Parathyroid adenoma (tissue), 2 donors: ENCODE results near the gene MAP2.

ENCODE experiments used
- H2AFZ ChIP-seq: fragments of 300-600 bp; sonication (generic); one replicate; pipeline ENCODE4 v1.7.0; 2017; ENCODE audit warnings: antibody characterized with exemption, mild to moderate bottlenecking
- H3K27ac ChIP-seq: fragments of 300-600 bp; sonication (generic); one replicate; pipeline ENCODE4 v1.7.0; 2017
- H3K27me3 ChIP-seq: fragments of 300-600 bp; sonication (generic); one replicate; pipeline ENCODE4 v1.7.0; 2017; ENCODE audit warnings: low read length; ENCODE audit not compliant: control insufficient read depth, insufficient read depth
- H3K36me3 ChIP-seq: fragments of 300-600 bp; sonication (generic); one replicate; pipeline ENCODE4 v1.7.0; 2017; ENCODE audit warnings: low read length; ENCODE audit not compliant: control insufficient read depth, insufficient read depth
- H3K4me1 ChIP-seq: fragments of 300-600 bp; sonication (generic); one replicate; pipeline ENCODE4 v1.7.0; 2017; ENCODE audit warnings: control low read depth
- H3K4me2 ChIP-seq: fragments of 300-600 bp; sonication (generic); one replicate; pipeline ENCODE4 v1.7.0; 2017; ENCODE audit warnings: low read length
- H3K4me3 ChIP-seq: fragments of 300-600 bp; sonication (generic); one replicate; pipeline ENCODE4 v1.7.0; 2017; ENCODE audit warnings: low read depth, low read length
- H3K79me2 ChIP-seq: fragments of 300-600 bp; sonication (generic); one replicate; pipeline ENCODE4 v1.7.0; 2017; ENCODE audit warnings: control low read depth
- H3K9ac ChIP-seq: fragments of 300-600 bp; sonication (generic); one replicate; pipeline ENCODE4 v1.7.0; 2017; ENCODE audit warnings: mild to moderate bottlenecking
- H3K9me3 ChIP-seq: fragments of 300-600 bp; sonication (generic); one replicate; pipeline ENCODE4 v1.7.0; 2017; ENCODE audit warnings: low read length; ENCODE audit not compliant: control insufficient read depth
- TF ChIP-seq, protein P1 (sequence below): fragments of 300-600 bp; sonication (generic); IDR thresholded peaks from one replicate; pipeline ENCODE4 v1.7.0; 2017; ENCODE audit warnings: antibody characterized with exemption, mild to moderate bottlenecking
- donor health status: primary hyperparathyroidism.

Gene MAP2

DNA sequence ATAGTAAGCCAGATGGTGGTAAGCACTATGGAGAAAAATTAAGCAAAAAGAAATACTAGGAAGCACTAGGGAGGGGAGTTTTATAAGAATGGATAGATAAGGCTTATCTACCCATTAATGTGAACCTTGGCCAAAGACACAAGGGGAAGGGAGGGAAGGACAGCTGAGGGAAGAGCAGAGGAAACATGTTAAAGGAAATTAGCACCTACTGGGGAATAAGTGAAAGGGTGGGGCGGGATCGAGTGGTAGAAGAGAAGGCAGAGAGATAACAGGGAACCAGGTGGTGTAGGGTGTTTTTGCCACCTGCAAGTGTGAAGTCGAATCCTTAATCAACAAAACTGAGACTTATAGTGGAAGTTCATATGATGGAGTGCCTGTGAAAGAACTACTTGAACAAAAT is 349.5 kb downstream of the MAP2 start:
- H3K36me3 ChIP-seq, result no peaks in the 10 kb centered on the region
- H3K9ac ChIP-seq, result no peak overlapping the region
- H3K27me3 ChIP-seq, result peaks cover 3% of the 10 kb centered on the region
- TF ChIP-seq, protein P1, sequence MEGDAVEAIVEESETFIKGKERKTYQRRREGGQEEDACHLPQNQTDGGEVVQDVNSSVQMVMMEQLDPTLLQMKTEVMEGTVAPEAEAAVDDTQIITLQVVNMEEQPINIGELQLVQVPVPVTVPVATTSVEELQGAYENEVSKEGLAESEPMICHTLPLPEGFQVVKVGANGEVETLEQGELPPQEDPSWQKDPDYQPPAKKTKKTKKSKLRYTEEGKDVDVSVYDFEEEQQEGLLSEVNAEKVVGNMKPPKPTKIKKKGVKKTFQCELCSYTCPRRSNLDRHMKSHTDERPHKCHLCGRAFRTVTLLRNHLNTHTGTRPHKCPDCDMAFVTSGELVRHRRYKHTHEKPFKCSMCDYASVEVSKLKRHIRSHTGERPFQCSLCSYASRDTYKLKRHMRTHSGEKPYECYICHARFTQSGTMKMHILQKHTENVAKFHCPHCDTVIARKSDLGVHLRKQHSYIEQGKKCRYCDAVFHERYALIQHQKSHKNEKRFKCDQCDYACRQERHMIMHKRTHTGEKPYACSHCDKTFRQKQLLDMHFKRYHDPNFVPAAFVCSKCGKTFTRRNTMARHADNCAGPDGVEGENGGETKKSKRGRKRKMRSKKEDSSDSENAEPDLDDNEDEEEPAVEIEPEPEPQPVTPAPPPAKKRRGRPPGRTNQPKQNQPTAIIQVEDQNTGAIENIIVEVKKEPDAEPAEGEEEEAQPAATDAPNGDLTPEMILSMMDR, result no peak
- H3K4me3 ChIP-seq, result no peak overlapping the region
- H2AFZ ChIP-seq, result no peak overlapping the region
- H3K4me1 ChIP-seq, result no peaks in the 10 kb centered on the region
- H3K4me2 ChIP-seq, result no peak overlapping the region
- H3K9me3 ChIP-seq, result no peaks in the 10 kb centered on the region
- H3K79me2 ChIP-seq, result no peaks in the 10 kb centered on the region
- H3K27ac ChIP-seq, result no peak overlapping the region
